Heart right ventricle (tissue), 16 donors: Measurements from ENCODE around the gene SOD2. TPM values are rescaled to one million over a fixed set of nuclear protein-coding genes. Genes with fewer than 3 reads are reported as not detected.

Source experiments
- ATAC-seq, 8 donors: fragments of 200-7000 bp; cut with Tn5 transposase; one replicate each; pipeline ENCODE4 v1.9.1; 2020; ENCODE audit warnings: mild to moderate bottlenecking in 8 of 8, moderate library complexity in 8 of 8, moderate number of reproducible peaks in 1 of 8
- DNase-seq, 2 donors: peaks; one replicate each; pipeline ENCODE4 v3.0.0-alpha.2; 2020
- H3K27ac ChIP-seq, 10 donors: fragments of 200-600 bp; sonication (generic) in 2 of 10; one replicate each; pipeline versions ENCODE4 v1.5.0 to v1.8.0; 2020 to 2022; ENCODE audit warnings: mild to moderate bottlenecking in 3 of 10
- H3K27me3 ChIP-seq, 7 donors: fragments of 200-600 bp; one replicate each; pipeline ENCODE4 v1.8.0; 2021 to 2022; ENCODE audit warnings: mild to moderate bottlenecking in 2 of 7
- H3K36me3 ChIP-seq, 9 donors: fragments of 200-600 bp; sonication (generic) in 1 of 9; one replicate each; pipeline versions ENCODE4 v1.5.0 to v1.8.0; 2020 to 2022; ENCODE audit warnings: mild to moderate bottlenecking in 2 of 9
- H3K4me1 ChIP-seq, 9 donors: fragments of 200-600 bp; sonication (generic) in 1 of 9; one replicate each; pipeline versions ENCODE4 v1.5.0 to v1.8.0; 2020 to 2022; ENCODE audit warnings: mild to moderate bottlenecking in 4 of 9
- H3K4me3 ChIP-seq, 10 donors: fragments of 200-600 bp; sonication (generic) in 2 of 10; one replicate each; pipeline versions ENCODE4 v1.5.0 to v1.8.0; 2020 to 2022; ENCODE audit warnings: mild to moderate bottlenecking in 7 of 10, moderate library complexity in 2 of 10
- H3K9me3 ChIP-seq, 11 donors: fragments of 200-600 bp in 10 of 11; sonication (generic) in 2 of 11; one replicate each; pipeline versions ENCODE4 v1.5.0 to v1.8.0; 2013 to 2022; ENCODE audit warnings: mild to moderate bottlenecking in 2 of 11, control low read depth in 1 of 11, moderate library complexity in 1 of 11
- CTCF ChIP-seq, 9 donors: fragments of 200-600 bp; sonication (generic) in 2 of 9; IDR thresholded peaks; one replicate each; pipeline versions ENCODE4 v1.5.0 to v1.8.0; 2021 to 2022; ENCODE audit warnings: antibody characterized with exemption in 9 of 9, mild to moderate bottlenecking in 5 of 9, moderate library complexity in 1 of 9
- WGBS, 2 donors: extraction: QIAGEN DNeasy Blood & Tissue Kit; methylation state at CpG; one replicate each; pipeline ENCODE4 v1.1.7; 2013; ENCODE audit warnings: inconsistent platforms in 1 of 2; 5-methylcytosine and 5-hydroxymethylcytosine counted together
- intact Hi-C, 10 donors: fragments of 100-400 bp; cut with DNase I; formaldehyde crosslinking; loops; one replicate each; pipeline versions ENCODE4 v1.11.1 to v1.14.2; 2022
- polyA plus RNA-seq, 2 donors: library from polyadenylated mRNA; stranded (reverse); fragments of 200-250 nt; gene quantifications; one replicate each; pipeline ENCODE4 v1.2.3, GENCODE V29; 2013
- total RNA-seq, 10 donors: library from RNA; stranded (reverse); fragmentation: NEBNext Ultra II Directional in 3 of 10; extraction: Animal tissue kit (Norgen Biotek cat#: 25700) in 3 of 10; gene quantifications; one replicate each; pipeline versions ENCODE4 v1.2.1 to v1.2.4, GENCODE V29; 2021 to 2023
- donor health status: Arrhythmogenic right ventricular cardiomyopathy.
- donor health status: ischemic (EF 13 %, LVEDD 7.1; RV severe dilation, severe dysfunction).
- donor health status: healthy with polysubstance abuse.
- donor health status: DM: no; HTN: yes; CAD: no.
- donor health status: DM: no; HTN: no; CAD: no.
- donor health status: ischemic (EF 25% LVEDD 6.9; RV normal size, moderate dysfunction).
- donor health status: ischemic (EF 25% LVEDD 5.7; RV mildly dilated, moderate dysfunction).
- donor health status: healthy.
- donor health status: DM: yes; HTN: yes; CAD: no.
- donor health status: Ischemic cardiomyopathy.
- donor health status: ischemic (EF 35%, LVEDD 5.7; RV mildly dilated, moderate dysfunction).
- donor health status: nonischemic (EF 11% LVEDD 7.7; RV severe dilation, severe dysfunction).
- donor health status: DM: yes; HTN: yes; CAD: no.
- donor health status: PGD.
- donor health status: ischemic (EF 29% LVEDD 5.4; RV normal size, mild dysfunction).
- donor health status: nonischemic (EF 23%, LVEDD 6.1; RV moderate dilation, normal function).

The SOD2 gene
- total and polyA plus RNA-seq, 12 donors = 144 to 1,111 (median 826) TPM

- whole genome bisulfite sequencing, 2 donors = 61 to 69% methylated on average over 6 of the region's 6 CpGs
- Histone ChIP-seq H3K36me3 (peaks cover 0 to 21% (median 0%) of the 10 kb centered on the region in 9 donors), H3K27ac (peak overlapping the region in 1 of 10 donors; percentile 9), H3K9me3 (no peaks in the 10 kb centered on the region), H3K4me1 (peaks cover 0 to 74% (median 65%) of the 10 kb centered on the region in 9 donors), H3K4me3 (peak overlapping the region in 3 of 10 donors; percentile 64 to 95 (median 74)), H3K27me3 (no peaks in the 10 kb centered on the region)
- no peak for TF ChIP-seq CTCF (IDR thresholded peaks at IDR 0.05)
- DNase-seq (no peak), ATAC-seq (no peak)
- intact Hi-C loops = loop anchor here in 1 of 10 donors (10.0 kb wide), 1 partner anchor 54 kb away; the partner anchor contains the start of gene TCP1
Observed at GRCh38 chr6:159730332-159730676, 37.3 kb upstream of the SOD2 start.

- peak overlapping the region in 3 of 10 donors; percentile 1 to 99 (median 99) for H3K27ac ChIP-seq
- 25% methylated on average over 4 of the region's 4 CpGs for WGBS, 2 donors
- peak overlapping the region in 7 of 10 donors; percentile 64 to 96 (median 84) for H3K4me3 ChIP-seq
- TF ChIP-seq CTCF (IDR thresholded peaks at IDR 0.05) = no peak
- H3K4me1 ChIP-seq = peaks cover 0 to 74% (median 63%) of the 10 kb centered on the region in 9 donors
- intact Hi-C loops = loop anchor here in 9 of 10 donors (2.0 to 10.0 kb wide), 6 partner anchors 33 to 245 kb away; partner anchors contain the start of genes ACAT2 (in 4 of the 9), TCP1 (in 4 of the 9) and SOD2 (in 3 of the 9)
- ATAC-seq = no peak
- no peaks in the 10 kb centered on the region for H3K27me3 ChIP-seq
- H3K36me3 ChIP-seq = peaks cover 0 to 21% (median 0%) of the 10 kb centered on the region in 9 donors
- H3K9me3 ChIP-seq = no peaks in the 10 kb centered on the region
- no peak for DNase-seq
Observed at GRCh38 chr6:159729598-159730331, 36.7 kb upstream of the SOD2 start.

GRCh38 chr6:159728531-159728964 is 35.5 kb upstream of the SOD2 start:
- TF ChIP-seq CTCF (IDR thresholded peaks at IDR 0.05) = no peak
- intact Hi-C loops = loop anchor here in 8 of 10 donors (2.0 to 10.0 kb wide), 6 partner anchors 34 to 246 kb away; partner anchors contain the start of genes ACAT2 (in 4 of the 8), SOD2 (in 3 of the 8) and TCP1 (in 3 of the 8)
- Histone ChIP-seq H3K9me3 (no peaks in the 10 kb centered on the region), H3K4me1 (peaks cover 0 to 66% (median 62%) of the 10 kb centered on the region in 9 donors), H3K36me3 (peaks cover 0 to 21% (median 0%) of the 10 kb centered on the region in 9 donors), H3K4me3 (peak overlapping the region; percentile 64 to 96 (median 86)), H3K27me3 (no peaks in the 10 kb centered on the region), H3K27ac (peak overlapping the region in 9 of 10 donors; percentile 99 to 100 (median 99))
- ATAC-seq (no peak), DNase-seq (no peak)
- 1 to 2% methylated on average over 9 of the region's 9 CpGs for WGBS, 2 donors

GRCh38 chr6:159727717-159728445 is 34.8 kb upstream of the SOD2 start:
- Histone ChIP-seq H3K27me3 (no peaks in the 10 kb centered on the region), H3K4me1 (peaks cover 0 to 63% (median 59%) of the 10 kb centered on the region in 9 donors), H3K27ac (peak overlapping the region; percentile 92 to 100 (median 99)), H3K9me3 (no peaks in the 10 kb centered on the region), H3K36me3 (peaks cover 0 to 21% (median 0%) of the 10 kb centered on the region in 9 donors), H3K4me3 (peak overlapping the region; percentile 64 to 96 (median 86))
- 0% methylated on average over 43 to 44 of the region's 44 CpGs for WGBS, 2 donors
- ATAC-seq = peak; percentile 29 to 59 (median 38)
- no peak for DNase-seq
- no peak for TF ChIP-seq CTCF (IDR thresholded peaks at IDR 0.05)
- intact Hi-C loops = loop anchor here in 9 of 10 donors (1.0 to 10.0 kb wide), 9 partner anchors 34 to 247 kb away; partner anchors contain the start of genes SOD2 (in 7 of the 9), ACAT2 (in 4 of the 9), TCP1 (in 4 of the 9) and MRPL18 (in 1 of the 9)
